ENCODE data around the gene OR10A3.

The OR10A3 gene

DNA sequence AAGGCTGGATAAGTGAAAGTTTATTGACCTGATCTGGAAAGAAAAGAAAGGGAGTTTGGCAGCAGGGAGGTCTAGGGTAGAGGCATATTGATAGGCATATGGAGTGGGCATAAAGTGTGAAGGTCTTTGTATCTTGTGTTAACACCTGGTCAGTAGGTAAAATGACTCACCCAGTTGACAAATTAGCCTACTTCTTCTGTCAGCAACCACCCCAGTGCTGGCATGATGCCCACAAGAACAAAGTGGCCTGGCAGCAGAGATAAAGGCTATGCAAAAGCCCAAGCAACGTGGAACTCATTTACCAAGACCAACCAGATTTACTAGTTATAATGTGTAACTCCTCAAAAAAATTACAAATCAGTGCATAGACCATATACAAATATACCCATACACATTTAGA lies 4.9 kb downstream of the OR10A3 start:
- TF ChIP-seq, protein P1, sequence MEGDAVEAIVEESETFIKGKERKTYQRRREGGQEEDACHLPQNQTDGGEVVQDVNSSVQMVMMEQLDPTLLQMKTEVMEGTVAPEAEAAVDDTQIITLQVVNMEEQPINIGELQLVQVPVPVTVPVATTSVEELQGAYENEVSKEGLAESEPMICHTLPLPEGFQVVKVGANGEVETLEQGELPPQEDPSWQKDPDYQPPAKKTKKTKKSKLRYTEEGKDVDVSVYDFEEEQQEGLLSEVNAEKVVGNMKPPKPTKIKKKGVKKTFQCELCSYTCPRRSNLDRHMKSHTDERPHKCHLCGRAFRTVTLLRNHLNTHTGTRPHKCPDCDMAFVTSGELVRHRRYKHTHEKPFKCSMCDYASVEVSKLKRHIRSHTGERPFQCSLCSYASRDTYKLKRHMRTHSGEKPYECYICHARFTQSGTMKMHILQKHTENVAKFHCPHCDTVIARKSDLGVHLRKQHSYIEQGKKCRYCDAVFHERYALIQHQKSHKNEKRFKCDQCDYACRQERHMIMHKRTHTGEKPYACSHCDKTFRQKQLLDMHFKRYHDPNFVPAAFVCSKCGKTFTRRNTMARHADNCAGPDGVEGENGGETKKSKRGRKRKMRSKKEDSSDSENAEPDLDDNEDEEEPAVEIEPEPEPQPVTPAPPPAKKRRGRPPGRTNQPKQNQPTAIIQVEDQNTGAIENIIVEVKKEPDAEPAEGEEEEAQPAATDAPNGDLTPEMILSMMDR (IDR thresholded peaks at IDR 0.05; ENCODE audit: low read depth, low read length), result no peak
- DNase-seq (ENCODE audit: extremely low read depth, low read depth), result no peak

DNA sequence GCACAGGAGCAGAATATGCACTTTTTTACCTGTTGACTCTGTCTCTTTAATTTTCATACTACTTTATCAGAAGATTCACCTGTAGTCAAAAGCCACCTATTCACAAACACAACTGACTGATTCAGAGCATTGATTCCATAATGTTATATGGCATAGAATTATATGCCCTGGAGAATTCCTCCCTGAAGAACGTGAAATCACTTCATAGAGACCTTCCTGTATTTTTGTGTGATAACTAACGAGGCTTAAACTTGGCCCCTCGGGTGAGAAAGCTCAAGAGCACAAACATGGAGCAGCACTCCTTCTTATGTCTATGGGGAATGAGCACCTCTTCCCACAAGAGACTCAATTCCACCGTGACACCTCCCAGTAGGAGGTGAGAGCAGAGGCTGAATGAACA lies 10.3 kb downstream of the OR10A3 start, which contains the start of gene OR10A6:
TSS of gene OR10A6 (minus strand) at position 101 of the 400 bp plus-strand sequence. CDS start 2,606 bp downstream, outside the sequence.
- no peak for DNase-seq (ENCODE audit: extremely low read depth, low read depth)
- TF ChIP-seq, protein P1 (IDR thresholded peaks at IDR 0.05; ENCODE audit: low read depth, low read length), result no peak

DNA sequence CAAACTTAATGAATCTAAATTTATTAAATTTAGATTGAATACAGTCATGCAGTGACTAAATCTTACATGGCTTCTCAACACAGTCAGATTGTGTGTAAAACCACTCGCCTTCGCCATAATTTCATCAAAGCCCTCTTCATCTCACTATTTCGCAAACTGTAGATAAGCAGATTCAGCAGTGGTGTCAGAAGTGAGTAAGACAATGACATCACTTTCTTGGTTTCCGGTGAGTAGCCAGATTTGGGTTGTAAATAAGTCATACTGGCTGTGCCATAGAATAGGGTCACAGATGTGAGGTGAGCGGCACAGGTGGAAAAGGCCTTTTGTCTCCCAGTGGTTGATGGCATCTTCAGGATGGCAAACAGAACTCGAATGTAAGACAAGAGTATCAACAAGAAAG lies 13.9 kb downstream of the OR10A3 start:
- TF ChIP-seq, protein P1 (IDR thresholded peaks at IDR 0.05; ENCODE audit: low read depth, low read length), result no peak

DNA sequence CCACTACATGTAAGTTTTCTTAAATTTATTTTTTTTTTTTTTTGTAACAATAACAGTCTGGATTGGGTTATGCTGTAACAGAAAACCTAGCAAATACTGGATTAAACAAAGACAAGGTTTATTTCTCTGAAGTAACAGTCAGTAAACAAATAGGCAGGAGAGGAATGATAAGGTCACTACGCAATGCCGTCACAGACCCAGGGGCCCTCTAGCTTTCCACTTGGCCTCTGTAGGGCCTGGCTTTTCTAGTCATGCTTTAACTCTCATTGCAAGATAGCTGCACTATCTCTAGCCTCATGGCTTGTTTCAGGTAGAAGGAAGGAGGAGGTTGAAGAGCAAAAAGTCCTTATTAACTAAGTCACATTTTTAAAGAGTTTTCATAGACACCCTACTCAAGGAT lies 17.0 kb downstream of the OR10A3 start:
- DNase-seq (ENCODE audit: extremely low read depth, low read depth), result no peak
- TF ChIP-seq, protein P1 (IDR thresholded peaks at IDR 0.05; ENCODE audit: low read depth, low read length), result no peak

More for the DNA sequence above, 13.9 kb downstream of the OR10A3 start:
- no peak for DNase-seq (ENCODE audit: extremely low read depth, low read depth)

DNA sequence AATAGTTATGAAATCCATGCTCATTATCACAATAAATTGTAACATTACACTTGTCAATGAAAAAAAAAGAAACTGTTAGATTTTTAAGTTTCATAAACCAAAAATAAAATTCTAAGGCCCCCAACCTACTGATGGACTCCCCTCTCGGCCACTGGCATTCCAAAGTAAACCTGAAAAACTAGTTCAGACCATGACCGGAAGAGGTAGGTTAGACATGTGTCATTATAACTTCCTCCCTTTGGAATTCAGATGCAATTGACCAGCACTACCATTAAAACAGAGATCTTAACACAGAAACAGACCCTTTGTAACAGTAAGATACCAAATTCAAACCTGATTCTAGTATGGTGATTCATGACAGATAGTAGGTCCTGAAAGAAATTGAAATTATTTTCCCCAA lies 23.4 kb downstream of the OR10A3 start:
- DNase-seq (ENCODE audit: extremely low read depth, low read depth), result no peak
- TF ChIP-seq, protein P1 (IDR thresholded peaks at IDR 0.05; ENCODE audit: low read depth, low read length), result no peak

DNA sequence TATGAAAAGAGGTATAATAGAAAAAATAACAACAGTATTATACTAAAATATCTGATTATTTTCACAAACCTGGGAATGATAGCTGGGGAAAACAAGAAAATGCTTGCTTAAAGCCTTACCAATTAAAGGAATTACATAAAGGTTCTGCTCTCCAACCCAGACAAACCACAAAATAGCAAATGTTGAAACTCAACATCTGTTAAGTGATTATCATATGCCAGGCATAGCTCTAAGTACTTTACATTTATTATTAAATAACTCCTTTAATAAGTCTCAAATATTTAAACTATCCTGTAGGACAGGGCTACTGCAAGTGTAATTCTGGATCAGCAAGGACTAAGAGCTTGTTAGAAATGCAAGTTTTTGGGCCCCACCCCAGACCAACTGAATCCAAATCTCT lies 30.5 kb downstream of the OR10A3 start:
- TF ChIP-seq, protein P1 (IDR thresholded peaks at IDR 0.05; ENCODE audit: low read depth, low read length), result no peak
- DNase-seq (ENCODE audit: extremely low read depth, low read depth), result no peak

DNA sequence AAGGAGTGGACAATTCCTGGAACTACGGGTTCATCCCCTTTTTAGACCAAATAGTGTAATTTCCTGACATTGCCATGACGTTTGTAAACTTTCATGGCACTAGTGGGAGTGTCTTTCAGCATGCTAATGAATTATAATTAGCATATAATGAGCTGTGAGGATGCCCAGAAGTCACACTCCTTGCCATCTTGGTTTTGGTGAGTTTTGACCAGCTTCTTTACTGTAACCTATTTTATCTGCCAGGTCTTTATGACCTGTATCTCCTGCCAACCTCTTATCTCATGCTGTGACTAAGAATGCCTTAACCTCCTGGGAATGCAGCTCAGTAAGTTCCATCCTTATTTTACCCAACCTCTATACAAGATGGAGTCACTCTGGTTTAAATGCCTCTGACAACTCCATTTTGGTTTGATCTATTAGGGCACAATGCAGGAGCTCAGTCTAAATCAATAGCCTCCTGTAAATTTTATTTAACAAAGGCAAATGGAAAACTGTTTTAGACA lies 31.2 kb downstream of the OR10A3 start:
- TF ChIP-seq, protein P1 (IDR thresholded peaks at IDR 0.05; ENCODE audit: low read depth, low read length), result no peak
- no peak for DNase-seq (ENCODE audit: extremely low read depth, low read depth)
